Natural killer cell (primary cell): Measurements from ENCODE around the gene NRDC. TPM values are rescaled to one million over a fixed set of nuclear protein-coding genes. Genes with fewer than 3 reads are reported as not detected.

Source experiments
- ATAC-seq, 3 donors: fragments of 150-1000 bp in 2 of 3; fragments of 200-7000 bp in 1 of 3; cut with Tn5 transposase; 1 replicate in 1 of 3; 2 replicates in 2 of 3; pipeline ENCODE4 v1.10.0; 2021; ENCODE audit warnings: mild to moderate bottlenecking in 2 of 3, moderate library complexity in 2 of 3
- DNase-seq, 2 donors: peaks; one replicate each; pipeline versions ENCODE4 v3.0.0 to v3.0.0-alpha.2; 2013 to 2021; ENCODE audit warnings: mixed read lengths in 1 of 2
- H3K27ac ChIP-seq: one replicate; pipeline ENCODE4 v1.5.1; 2013; ENCODE audit warnings: mild to moderate bottlenecking, low read length
- H3K27me3 ChIP-seq: one replicate; pipeline ENCODE4 v1.6.1; 2013; ENCODE audit warnings: low read length; ENCODE audit not compliant: control insufficient read depth, insufficient read depth
- H3K36me3 ChIP-seq: one replicate; pipeline ENCODE4 v1.6.1; 2013; ENCODE audit warnings: low read length; ENCODE audit not compliant: control insufficient read depth, insufficient read depth
- H3K4me1 ChIP-seq: one replicate; pipeline ENCODE4 v1.6.1; 2013; ENCODE audit warnings: low read length; ENCODE audit not compliant: control insufficient read depth, insufficient read depth
- H3K4me3 ChIP-seq: one replicate; pipeline ENCODE4 v1.5.1; 2013; ENCODE audit warnings: low read length
- H3K9me3 ChIP-seq: one replicate; pipeline ENCODE4 v1.6.1; 2013; ENCODE audit warnings: low read length; ENCODE audit not compliant: control insufficient read depth, insufficient read depth
- H3K27ac Mint-ChIP-seq, 2 donors: one replicate each; pipeline ENCODE4 v1.8.0; 2022; ENCODE audit warnings: mild to moderate bottlenecking in 2 of 2, mixed read lengths in 2 of 2, moderate library complexity in 1 of 2
- H3K27me3 Mint-ChIP-seq, 2 donors: one replicate each; pipeline ENCODE4 v1.8.0; 2022; ENCODE audit warnings: low read depth in 2 of 2, mixed read lengths in 2 of 2
- H3K36me3 Mint-ChIP-seq: one replicate; pipeline ENCODE4 v1.8.0; 2022; ENCODE audit warnings: mixed read lengths
- H3K4me1 Mint-ChIP-seq, 2 donors: one replicate each; pipeline ENCODE4 v1.8.0; 2022; ENCODE audit warnings: mixed read lengths in 2 of 2
- H3K4me3 Mint-ChIP-seq: one replicate; pipeline ENCODE4 v1.8.0; 2022; ENCODE audit warnings: mild to moderate bottlenecking, moderate library complexity, mixed read lengths
- H3K9me3 Mint-ChIP-seq, 2 donors: one replicate each; pipeline ENCODE4 v1.8.0; 2022; ENCODE audit warnings: mixed read lengths in 2 of 2
- CTCF ChIP-seq: fragments of 200-600 bp; IDR thresholded peaks from one replicate; pipeline ENCODE4 v1.8.0; 2022; ENCODE audit warnings: antibody characterized with exemption
- WGBS: methylation state at CpG from one replicate; pipeline ENCODE4 v1.1.7; 2013; ENCODE audit warnings: missing lambda C conversion rate; ENCODE audit not compliant: insufficient coverage; 5-methylcytosine and 5-hydroxymethylcytosine counted together
- intact Hi-C: fragments of 100-400 bp; cut with micrococcal nuclease; formaldehyde crosslinking; loops from one replicate; pipeline ENCODE4 v1.14.2; 2022
- total RNA-seq, 4 donors: library from RNA; stranded (reverse); fragments of 120-200 nt in 1 of 4; gene quantifications; one replicate each; pipeline versions ENCODE4 v1.2.3 to v1.2.4, GENCODE V29; 2013 to 2022

Gene NRDC
- 100 to 1,000 TPM; 122 to 165 (median 145) TPM for total RNA-seq
- 125 TPM for total RNA-seq (2013)

- H3K27me3 ChIP-seq: no peaks in the 10 kb centered on the region
- peaks cover 31% of the 10 kb centered on the region for H3K4me1 ChIP-seq
- peak; percentile 98 to 100 for DNase-seq
- WGBS: under 1% methylated on average over 54 of the region's 54 CpGs
- TF ChIP-seq CTCF: no peak
- H3K4me3 ChIP-seq: peak within 1 kb of the TSS; percentile 90
- H3K9me3 ChIP-seq: no peaks in the 10 kb centered on the region
- H3K4me3 Mint-ChIP-seq: no peak within 1 kb of the TSS
- peaks cover 18 to 28% of the 10 kb centered on the region in 2 donors for H3K27me3 Mint-ChIP-seq
- no peaks in the 10 kb centered on the region for H3K36me3 ChIP-seq
- ATAC-seq: peak; percentile 91 to 95 (median 91)
- H3K27ac ChIP-seq: peak within 1 kb of the TSS; percentile 96
- intact Hi-C loops: loop anchor here (1.0 to 5.0 kb wide), 3 partner anchors 15 to 150 kb away; no protein-coding TSS in a partner anchor
- H3K9me3 Mint-ChIP-seq: no peaks in the 10 kb centered on the region
- no peak within 1 kb of the TSS for H3K27ac Mint-ChIP-seq
- H3K4me1 Mint-ChIP-seq: peaks cover 10 to 19% of the 10 kb centered on the region in 2 donors
- no peaks in the 10 kb centered on the region for H3K36me3 Mint-ChIP-seq
These were observed at the start of gene NRDC for GRCh38 chr1:51878616-51879336. TSS of gene NRDC (minus strand) at chr1:51878727. CDS start at chr1:51878615, 112 bp downstream.

GRCh38 chr1:51927029-51927428 lies 48.5 kb upstream of the NRDC start:
- DNase-seq: no peak
- H3K4me1 Mint-ChIP-seq: no peaks in the 10 kb centered on the region
- Histone ChIP-seq H3K9me3 (no peaks in the 10 kb centered on the region), H3K27me3 (no peaks in the 10 kb centered on the region), H3K4me1 (no peaks in the 10 kb centered on the region), H3K4me3 (no peak overlapping the region), H3K36me3 (no peaks in the 10 kb centered on the region), H3K27ac (no peak overlapping the region)
- WGBS: 75% methylated on average over 1 of the region's 2 CpGs
- H3K27ac Mint-ChIP-seq: no peak overlapping the region
- no peaks in the 10 kb centered on the region for H3K36me3 Mint-ChIP-seq
- H3K9me3 Mint-ChIP-seq: no peaks in the 10 kb centered on the region
- no peak for TF ChIP-seq CTCF
- intact Hi-C loops: no loop called here
- ATAC-seq: no peak
- peaks cover 4 to 7% of the 10 kb centered on the region in 2 donors for H3K27me3 Mint-ChIP-seq
- no peak overlapping the region for H3K4me3 Mint-ChIP-seq

GRCh38 chr1:51926171-51926812 lies 47.8 kb upstream of the NRDC start:
- no peak for ATAC-seq
- intact Hi-C loops: no loop called here

More at GRCh38 chr1:51926171-51926812, 47.8 kb upstream of the NRDC start:
- DNase-seq: peak in 1 of 2 donors; percentile 26
- H3K4me3 ChIP-seq: no peak overlapping the region
- no peaks in the 10 kb centered on the region for H3K36me3 ChIP-seq
- Mint-ChIP-seq H3K9me3 (no peaks in the 10 kb centered on the region), H3K27ac (no peak overlapping the region), H3K4me3 (no peak overlapping the region), H3K27me3 (peaks cover 9 to 11% of the 10 kb centered on the region in 2 donors), H3K36me3 (no peaks in the 10 kb centered on the region), H3K4me1 (no peaks in the 10 kb centered on the region)
- no peaks in the 10 kb centered on the region for H3K27me3 ChIP-seq
- no peaks in the 10 kb centered on the region for H3K4me1 ChIP-seq
- H3K27ac ChIP-seq: no peak overlapping the region
- TF ChIP-seq CTCF: no peak
- WGBS: 91% methylated on average over 5 of the region's 5 CpGs
- H3K9me3 ChIP-seq: no peaks in the 10 kb centered on the region
